Measurements from ENCODE around the gene COL11A1.

COL11A1 gene

GRCh38 chr1:102857251-102857650, 251.1 kb downstream of the COL11A1 start:
- no peak for DNase-seq (ENCODE audit: low spot score)
- TF ChIP-seq CTCF (IDR thresholded peaks at IDR 0.05; ENCODE audit: extremely low read depth, missing control alignments): no peak

GRCh38 chr1:102853701-102854187, 254.6 kb downstream of the COL11A1 start:
- TF ChIP-seq CTCF (IDR thresholded peaks at IDR 0.05; ENCODE audit: extremely low read depth, missing control alignments): no peak
- DNase-seq (ENCODE audit: low spot score): no peak

- no peak for TF ChIP-seq CTCF (IDR thresholded peaks at IDR 0.05; ENCODE audit: extremely low read depth, missing control alignments)
Measured at GRCh38 chr1:102853136-102853535, 255.2 kb downstream of the COL11A1 start.

GRCh38 chr1:102852613-102853012, 255.7 kb downstream of the COL11A1 start:
- no peak for DNase-seq (ENCODE audit: low spot score)
- TF ChIP-seq CTCF (IDR thresholded peaks at IDR 0.05; ENCODE audit: extremely low read depth, missing control alignments): no peak

More at GRCh38 chr1:102853136-102853535, 255.2 kb downstream of the COL11A1 start:
- no peak for DNase-seq (ENCODE audit: low spot score)

- no peak for DNase-seq (ENCODE audit: low spot score)
- TF ChIP-seq CTCF (IDR thresholded peaks at IDR 0.05; ENCODE audit: extremely low read depth, missing control alignments): no peak
Measured at GRCh38 chr1:102851616-102852015, 256.7 kb downstream of the COL11A1 start.

- no peak for TF ChIP-seq CTCF (IDR thresholded peaks at IDR 0.05; ENCODE audit: extremely low read depth, missing control alignments)
- DNase-seq (ENCODE audit: low spot score): no peak
Measured at GRCh38 chr1:102842606-102843005, 265.7 kb downstream of the COL11A1 start.

GRCh38 chr1:102840741-102841140, 267.6 kb downstream of the COL11A1 start:
- no peak for DNase-seq (ENCODE audit: low spot score)
- no peak for TF ChIP-seq CTCF (IDR thresholded peaks at IDR 0.05; ENCODE audit: extremely low read depth, missing control alignments)
